Neural cell (in vitro differentiated cells): ENCODE measurements around the gene ST6GAL1.
"Not testable (repeated sequence)": the region's sequence is repeated elsewhere in the genome, so short reads cannot be mapped to it uniquely, and the experiment has no call there.

Experiments
- CTCF ChIP-seq: fragments of 450-650 bp; IDR thresholded peaks from 2 replicates; pipeline ENCODE4 v1.5.1; 2014; ENCODE audit warnings: antibody characterized with exemption, mild to moderate bottlenecking, moderate library complexity; ENCODE audit not compliant: poor library complexity, severe bottlenecking
- REST ChIP-seq: IDR thresholded peaks from 2 replicates; pipeline ENCODE4 v1.6.1; 2012; ENCODE audit warnings: borderline replicate concordance

- not testable (repeated sequence) for TF ChIP-seq CTCF, REST
These were observed 23.8 kb downstream of the ST6GAL1 start for GRCh38 chr3:186953992-186954699.
